SK-N-SH (cell line): Measurements from ENCODE around the gene ZNF519.
"Not testable (repeated sequence)": the region's sequence is repeated elsewhere in the genome, so short reads cannot be mapped to it uniquely, and the experiment has no call there.

ENCODE experiments used
- CTCF ChIP-seq: fragments of 200-600 bp; sonication (generic); IDR thresholded peaks from 2 replicates; pipeline ENCODE4 v1.6.1; 2017; ENCODE audit warnings: antibody characterized with exemption, mild to moderate bottlenecking, moderate library complexity
- EP300 ChIP-seq, 2 experiments: IDR thresholded peaks; 2 replicates each; pipeline versions ENCODE4 v1.4.0 to v1.6.1; 2012; ENCODE audit warnings: borderline replicate concordance in 1 of 2, low read depth in 1 of 2, low read length in 1 of 2
- FOXM1 ChIP-seq: IDR thresholded peaks from 2 replicates; pipeline ENCODE4 v1.4.0; 2012; ENCODE audit warnings: low read depth, mild to moderate bottlenecking
- POLR2AphosphoS5 ChIP-seq: IDR thresholded peaks from 2 replicates; pipeline ENCODE4 v1.6.1; 2012; ENCODE audit warnings: low read depth, low read length
- TAF1 ChIP-seq: IDR thresholded peaks from 2 replicates; pipeline ENCODE4 v1.6.1; 2012; ENCODE audit warnings: low read depth, mild to moderate bottlenecking, low read length, moderate library complexity, borderline replicate concordance
- YY1 ChIP-seq: IDR thresholded peaks from 2 replicates; pipeline ENCODE4 v1.4.0; 2012; ENCODE audit warnings: low read depth, mild to moderate bottlenecking

- TF ChIP-seq POLR2AphosphoS5; YY1; CTCF; FOXM1; EP300 (IDR thresholded peaks at IDR 0.05; ENCODE audit: borderline replicate concordance in 1 of 2, low read depth in 1 of 2, low read length in 1 of 2); TAF1: not testable (repeated sequence)
Observed at GRCh38 chr18:14143396-14143795, 11.2 kb upstream of the ZNF519 start.
